Measurements from ENCODE around the gene ZBTB46.

GRCh38 chr20:63737695-63737944 is 93.4 kb downstream of the ZBTB46 start:
- no peak for TF ChIP-seq MAX (IDR thresholded peaks at IDR 0.05; ENCODE audit: low read depth, low read length)
- TF ChIP-seq TAF1 (IDR thresholded peaks at IDR 0.05; ENCODE audit: borderline replicate concordance, low read depth, low read length), result no peak
- no peak for TF ChIP-seq POLR2A (IDR thresholded peaks at IDR 0.05; ENCODE audit: low read depth, low read length)
- no peak for TF ChIP-seq YY1 (IDR thresholded peaks at IDR 0.05; ENCODE audit: low read depth, low read length)
- TF ChIP-seq, protein P1, sequence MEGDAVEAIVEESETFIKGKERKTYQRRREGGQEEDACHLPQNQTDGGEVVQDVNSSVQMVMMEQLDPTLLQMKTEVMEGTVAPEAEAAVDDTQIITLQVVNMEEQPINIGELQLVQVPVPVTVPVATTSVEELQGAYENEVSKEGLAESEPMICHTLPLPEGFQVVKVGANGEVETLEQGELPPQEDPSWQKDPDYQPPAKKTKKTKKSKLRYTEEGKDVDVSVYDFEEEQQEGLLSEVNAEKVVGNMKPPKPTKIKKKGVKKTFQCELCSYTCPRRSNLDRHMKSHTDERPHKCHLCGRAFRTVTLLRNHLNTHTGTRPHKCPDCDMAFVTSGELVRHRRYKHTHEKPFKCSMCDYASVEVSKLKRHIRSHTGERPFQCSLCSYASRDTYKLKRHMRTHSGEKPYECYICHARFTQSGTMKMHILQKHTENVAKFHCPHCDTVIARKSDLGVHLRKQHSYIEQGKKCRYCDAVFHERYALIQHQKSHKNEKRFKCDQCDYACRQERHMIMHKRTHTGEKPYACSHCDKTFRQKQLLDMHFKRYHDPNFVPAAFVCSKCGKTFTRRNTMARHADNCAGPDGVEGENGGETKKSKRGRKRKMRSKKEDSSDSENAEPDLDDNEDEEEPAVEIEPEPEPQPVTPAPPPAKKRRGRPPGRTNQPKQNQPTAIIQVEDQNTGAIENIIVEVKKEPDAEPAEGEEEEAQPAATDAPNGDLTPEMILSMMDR (IDR thresholded peaks at IDR 0.05 in 2 of 3, conservative IDR thresholded peaks at IDR 0.05 in 1 of 3; ENCODE audit: control insufficient read depth in 2 of 3, extremely low read depth in 1 of 3, insufficient read depth in 1 of 3, low read depth in 3 of 3, low read length in 3 of 3), result no peak
- TF ChIP-seq HDAC6 (IDR thresholded peaks at IDR 0.05; ENCODE audit: unreplicated experiment), result no peak
- no peak for TF ChIP-seq SRF (IDR thresholded peaks at IDR 0.05; ENCODE audit: low read depth in 2 of 2, low read length in 2 of 2)
- no peak for TF ChIP-seq CEBPZ (IDR thresholded peaks at IDR 0.05; ENCODE audit: low read depth, low read length)
- no peak for TF ChIP-seq EZH2 (IDR thresholded peaks at IDR 0.05; ENCODE audit: borderline replicate concordance, control insufficient read depth, low read depth, low read length)
- no peak for TF ChIP-seq RBBP5 (conservative IDR thresholded peaks at IDR 0.05)

Data from GM12878 (cell line).